HG03025 (cell line): ENCODE measurements around the gene P2RX7.
A peak's percentile ranks its signal among the peaks of the same experiment; 100 is the strongest.
"Not testable (repeated sequence)": the region's sequence is repeated elsewhere in the genome, so short reads cannot be mapped to it uniquely, and the experiment has no call there.

Experiments
- ATAC-seq: cut with Tn5 transposase; IDR thresholded peaks from one replicate; pipeline ENCODE4 v1.9.1; 2021; ENCODE audit warnings: mild to moderate bottlenecking, moderate library complexity; ENCODE audit not compliant: unreplicated experiment, low FRiP score

The P2RX7 gene

DNA sequence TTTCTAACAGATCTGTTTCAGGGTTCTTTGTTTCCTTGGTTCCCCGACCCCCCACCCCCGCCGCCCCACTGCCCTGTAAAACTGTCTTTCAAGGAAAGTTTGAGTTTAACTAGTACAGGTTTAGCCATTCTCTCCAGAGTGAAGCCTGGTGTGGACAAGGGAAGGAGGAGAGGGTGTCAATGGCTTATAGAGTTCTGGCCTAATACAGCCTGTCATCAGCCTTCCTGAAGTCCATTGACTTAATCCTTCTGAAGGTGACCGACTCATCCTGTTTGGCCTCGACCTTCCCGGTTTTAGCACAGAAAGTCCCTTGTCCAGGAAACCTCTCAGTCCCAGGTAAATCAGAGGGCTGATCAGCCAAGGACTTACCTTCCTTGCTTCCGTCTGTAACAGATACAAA lies 66.3 kb downstream of the P2RX7 start:
- ATAC-seq = no peak

DNA sequence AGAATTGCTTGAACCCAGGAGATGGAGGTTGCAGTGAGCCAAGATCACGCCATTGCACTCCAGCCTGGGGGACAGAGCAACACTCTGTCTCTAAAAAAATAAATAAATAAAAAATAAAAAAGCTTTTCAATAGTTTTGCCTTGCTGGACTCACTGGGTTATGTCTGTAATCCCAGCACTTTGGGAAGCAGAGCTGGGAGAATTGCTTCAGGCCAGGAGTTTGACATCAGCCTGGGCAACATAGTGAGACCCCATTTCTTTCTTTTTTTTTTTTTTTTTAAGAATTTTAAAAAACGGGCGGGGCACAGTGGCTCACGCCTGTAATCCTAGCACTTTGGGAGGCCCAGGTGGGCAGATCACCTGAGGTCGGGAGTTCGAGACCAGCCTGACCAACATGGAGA lies 68.5 kb downstream of the P2RX7 start:
- ATAC-seq = not testable (repeated sequence)

DNA sequence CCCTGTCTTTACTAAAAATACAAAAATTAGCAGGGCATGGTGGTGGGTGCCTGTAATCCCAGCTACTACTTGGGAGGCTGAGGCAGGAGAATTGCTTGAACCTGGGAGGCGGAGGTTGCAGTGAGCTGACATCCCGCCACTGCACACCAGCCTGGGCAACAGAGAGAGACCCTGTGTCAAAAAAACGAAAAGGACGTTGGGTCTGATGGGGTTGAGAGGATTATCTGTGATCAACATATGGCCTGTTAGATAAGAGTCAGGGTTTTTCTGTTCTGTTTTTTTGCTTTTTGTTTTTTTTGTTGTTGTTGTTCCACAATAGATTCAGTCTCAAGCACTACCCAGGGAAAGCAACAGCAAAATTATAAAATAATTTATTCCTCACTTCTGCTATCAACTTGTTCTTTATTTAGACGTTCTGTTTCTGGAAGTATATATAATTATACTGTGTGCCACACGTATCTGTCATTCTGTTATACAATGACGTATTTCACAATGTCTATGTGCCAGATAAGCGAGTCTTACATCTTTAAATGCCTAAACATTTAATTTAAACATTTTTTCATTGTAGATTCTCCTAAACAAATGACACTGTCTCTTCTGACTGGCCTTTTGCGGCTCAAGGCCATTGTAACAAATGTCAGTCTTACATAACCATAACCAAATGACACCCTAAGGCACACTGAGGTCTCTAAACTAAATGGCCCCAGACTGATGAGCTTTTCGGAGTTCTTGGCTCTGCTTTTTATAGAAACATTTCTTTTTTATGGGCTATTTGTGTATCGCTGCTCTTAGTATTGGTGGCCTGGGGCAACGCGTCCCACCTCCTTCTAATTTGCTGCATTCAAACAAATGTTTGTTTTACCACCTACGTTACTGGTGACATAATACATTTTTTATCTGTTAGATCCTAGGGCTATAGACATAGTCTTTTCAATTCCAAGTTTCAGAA lies 70.0 kb downstream of the P2RX7 start:
- no peak for ATAC-seq

GRCh38 chr12:121203482-121203881 lies 70.8 kb downstream of the P2RX7 start:
- ATAC-seq = no peak

DNA sequence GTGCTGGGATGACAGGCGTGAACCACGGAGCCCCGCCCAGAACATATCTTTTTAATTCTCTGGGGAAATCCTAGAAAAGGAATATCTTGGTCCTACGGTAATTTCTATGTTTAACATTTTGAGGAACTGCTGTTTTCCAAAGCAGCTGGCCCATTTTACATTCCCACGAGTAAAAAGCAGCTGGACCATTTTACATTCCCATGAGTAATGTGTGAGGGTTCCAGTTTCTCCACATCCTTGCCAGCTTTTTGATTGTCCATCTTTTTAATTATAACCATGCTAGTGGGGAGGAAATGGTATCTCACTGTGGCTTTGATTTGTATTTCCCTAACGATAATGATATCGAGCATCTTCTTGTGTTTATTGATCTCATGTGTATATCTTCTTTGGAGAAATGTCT lies 72.8 kb downstream of the P2RX7 start:
- ATAC-seq = no peak

- ATAC-seq = not testable (repeated sequence)
Observed at GRCh38 chr12:121208571-121208970, 75.9 kb downstream of the P2RX7 start.

- ATAC-seq = no peak
Observed at GRCh38 chr12:121209221-121209620, 76.5 kb downstream of the P2RX7 start.

- peak; percentile 75 for ATAC-seq
Observed at GRCh38 chr12:121209624-121210572, 77.2 kb downstream of the P2RX7 start, which contains the start of gene P2RX4. Gene P2RX4, plus strand, starts transcription at chr12:121210129. Its CDS starts 36 bp downstream, at chr12:121210165.

- ATAC-seq = no peak
Observed at GRCh38 chr12:121212875-121213274, 80.2 kb downstream of the P2RX7 start.

DNA sequence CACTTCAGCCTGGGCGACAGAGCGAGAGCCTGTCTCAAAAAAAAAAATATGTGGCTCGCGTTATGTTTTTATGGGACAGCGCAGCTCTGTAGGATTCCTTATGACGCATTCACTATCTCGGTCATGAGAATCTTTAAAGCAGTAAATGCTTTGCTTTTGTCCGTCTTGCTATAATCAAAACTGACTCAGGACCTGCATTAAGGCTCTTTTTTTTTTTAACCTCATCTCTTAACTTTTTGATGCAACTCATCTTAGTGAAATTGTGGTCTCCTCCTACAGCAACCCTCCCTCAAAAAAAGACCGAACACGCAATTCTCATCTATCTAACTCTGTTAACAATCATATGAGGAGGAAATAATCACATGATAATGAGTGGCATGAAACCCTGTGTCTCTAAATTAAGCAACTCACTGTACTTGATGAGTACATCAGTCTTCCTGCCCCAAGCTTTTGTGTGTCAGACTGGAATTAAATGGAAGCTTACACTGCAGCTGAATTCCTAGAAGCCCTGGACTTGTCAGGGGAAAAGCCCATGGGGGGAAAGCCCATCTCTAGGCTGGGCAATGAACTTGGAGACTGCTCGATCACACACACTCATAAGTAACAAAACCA lies 81.6 kb downstream of the P2RX7 start:
- no peak for ATAC-seq

DNA sequence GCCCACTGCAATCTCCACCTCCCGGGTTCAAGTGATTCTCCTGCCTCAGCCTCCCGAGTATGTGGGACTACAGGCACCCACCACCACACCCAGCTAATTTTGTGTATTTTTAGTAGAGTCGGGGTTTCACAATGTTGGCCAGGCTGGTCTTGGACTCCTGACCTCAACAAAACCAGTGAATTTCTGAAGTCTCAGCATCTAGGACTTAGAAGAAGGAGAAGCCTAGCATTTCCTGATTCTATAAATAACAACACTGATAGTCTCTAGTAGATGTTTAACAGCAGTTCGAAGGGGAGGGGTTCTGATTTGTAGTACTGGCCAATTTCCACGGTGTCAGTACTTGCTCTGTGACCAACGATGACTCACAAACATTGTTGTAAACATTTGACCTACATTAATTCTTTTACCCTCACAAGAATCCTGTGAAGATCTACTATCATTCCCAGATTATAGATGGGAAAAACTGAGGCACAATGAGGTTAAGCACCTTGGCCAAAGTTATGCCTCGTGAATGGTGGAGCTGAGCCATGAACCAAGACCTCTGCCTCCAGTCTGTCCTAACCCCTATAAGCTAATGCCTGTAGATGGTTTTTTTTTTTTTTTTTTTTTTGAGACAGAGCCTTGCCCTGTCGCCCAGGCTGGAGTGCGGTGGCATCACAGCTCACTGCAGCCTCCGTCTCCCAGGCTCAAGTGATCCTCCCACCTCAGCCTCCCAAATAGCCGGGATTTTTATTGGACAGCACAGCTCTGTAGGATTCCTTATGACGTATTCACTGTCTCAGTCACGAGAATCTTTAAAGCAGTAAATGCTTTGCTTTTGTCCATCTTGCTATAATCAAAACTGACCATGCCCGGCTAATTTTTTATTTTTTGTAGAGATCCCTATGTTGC lies 82.4 kb downstream of the P2RX7 start:
- no peak for ATAC-seq

DNA sequence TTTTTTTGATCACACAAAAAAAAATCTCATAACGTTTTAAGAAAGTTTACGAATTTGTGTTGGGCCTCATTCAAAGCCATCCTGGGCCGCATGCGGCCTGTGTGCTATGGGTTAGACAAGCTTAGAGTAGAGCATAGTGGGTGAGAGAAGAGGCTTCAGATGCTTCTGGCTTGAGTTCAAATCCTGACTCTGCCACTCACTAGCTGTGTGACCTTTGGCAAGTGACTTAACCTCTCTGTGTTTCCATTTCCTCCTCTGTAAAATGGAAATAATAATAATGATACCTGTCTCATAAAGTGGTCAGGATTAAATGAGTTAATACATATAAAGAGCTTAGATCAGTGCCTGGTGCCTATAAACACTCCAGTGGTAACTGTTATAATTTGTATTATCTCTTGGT lies 83.4 kb downstream of the P2RX7 start:
- ATAC-seq = no peak

GRCh38 chr12:121217063-121217462 lies 84.4 kb downstream of the P2RX7 start:
- ATAC-seq = no peak

GRCh38 chr12:121217761-121218160 lies 85.1 kb downstream of the P2RX7 start:
- ATAC-seq = no peak

- ATAC-seq = no peak
Observed at GRCh38 chr12:121218588-121219352, 86.1 kb downstream of the P2RX7 start.

- ATAC-seq = no peak
Observed at GRCh38 chr12:121219353-121219986, 86.8 kb downstream of the P2RX7 start.

- ATAC-seq = no peak
Observed at GRCh38 chr12:121222847-121223246, 90.2 kb downstream of the P2RX7 start.
